GM12864 (cell line): ENCODE data around the gene S1PR1.
"Not testable (repeated sequence)": the region's sequence is repeated elsewhere in the genome, so short reads cannot be mapped to it uniquely, and the experiment has no call there.

Experiments used
- DNase-seq: peaks from one replicate; pipeline ENCODE4 v3.0.0-alpha.2; 2011; ENCODE audit warnings: low read depth
- H3K4me3 ChIP-seq: 2 replicates; pipeline ENCODE4 v1.5.1; 2011; ENCODE audit warnings: mild to moderate bottlenecking, low read depth, low read length, control low read depth
- TF ChIP-seq, protein P1 (sequence below): IDR thresholded peaks from 2 replicates; pipeline ENCODE4 v1.5.1; 2011; ENCODE audit warnings: low read depth, mild to moderate bottlenecking, moderate library complexity, low read length, control low read depth, inconsistent platforms; ENCODE audit errors: missing control alignments

Gene S1PR1

GRCh38 chr1:101219924-101220870, 16.6 kb upstream of the S1PR1 start:
- DNase-seq = no peak
- H3K4me3 ChIP-seq = no peak overlapping the region
- TF ChIP-seq, protein P1, sequence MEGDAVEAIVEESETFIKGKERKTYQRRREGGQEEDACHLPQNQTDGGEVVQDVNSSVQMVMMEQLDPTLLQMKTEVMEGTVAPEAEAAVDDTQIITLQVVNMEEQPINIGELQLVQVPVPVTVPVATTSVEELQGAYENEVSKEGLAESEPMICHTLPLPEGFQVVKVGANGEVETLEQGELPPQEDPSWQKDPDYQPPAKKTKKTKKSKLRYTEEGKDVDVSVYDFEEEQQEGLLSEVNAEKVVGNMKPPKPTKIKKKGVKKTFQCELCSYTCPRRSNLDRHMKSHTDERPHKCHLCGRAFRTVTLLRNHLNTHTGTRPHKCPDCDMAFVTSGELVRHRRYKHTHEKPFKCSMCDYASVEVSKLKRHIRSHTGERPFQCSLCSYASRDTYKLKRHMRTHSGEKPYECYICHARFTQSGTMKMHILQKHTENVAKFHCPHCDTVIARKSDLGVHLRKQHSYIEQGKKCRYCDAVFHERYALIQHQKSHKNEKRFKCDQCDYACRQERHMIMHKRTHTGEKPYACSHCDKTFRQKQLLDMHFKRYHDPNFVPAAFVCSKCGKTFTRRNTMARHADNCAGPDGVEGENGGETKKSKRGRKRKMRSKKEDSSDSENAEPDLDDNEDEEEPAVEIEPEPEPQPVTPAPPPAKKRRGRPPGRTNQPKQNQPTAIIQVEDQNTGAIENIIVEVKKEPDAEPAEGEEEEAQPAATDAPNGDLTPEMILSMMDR = no peak

DNA sequence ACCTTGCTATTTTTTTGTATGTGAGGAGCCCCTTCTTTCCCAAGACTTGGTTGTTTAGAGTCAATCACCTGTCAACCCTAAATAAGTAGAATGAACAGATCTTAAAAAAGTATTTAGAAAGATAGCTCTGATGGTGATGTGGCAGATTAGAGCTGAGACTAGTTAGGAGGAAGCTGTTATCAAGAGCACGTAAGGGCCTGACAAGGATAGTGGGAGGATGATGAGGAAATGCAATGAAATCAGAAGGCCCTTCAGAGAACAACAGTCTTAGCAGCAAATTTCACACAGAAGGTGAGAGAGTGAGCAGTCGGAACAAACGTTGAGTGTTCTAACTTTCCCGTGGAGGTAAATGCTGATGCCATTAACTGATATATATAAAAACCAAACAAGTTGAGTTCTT, 15.9 kb upstream of the S1PR1 start:
- TF ChIP-seq, protein P1 = no peak
- DNase-seq = no peak
- no peak overlapping the region for H3K4me3 ChIP-seq

- DNase-seq = no peak
- TF ChIP-seq, protein P1 = no peak
- H3K4me3 ChIP-seq = no peak overlapping the region; the same call in 1 of the 2 replicates
Observed at GRCh38 chr1:101221945-101222429, 14.8 kb upstream of the S1PR1 start.

DNA sequence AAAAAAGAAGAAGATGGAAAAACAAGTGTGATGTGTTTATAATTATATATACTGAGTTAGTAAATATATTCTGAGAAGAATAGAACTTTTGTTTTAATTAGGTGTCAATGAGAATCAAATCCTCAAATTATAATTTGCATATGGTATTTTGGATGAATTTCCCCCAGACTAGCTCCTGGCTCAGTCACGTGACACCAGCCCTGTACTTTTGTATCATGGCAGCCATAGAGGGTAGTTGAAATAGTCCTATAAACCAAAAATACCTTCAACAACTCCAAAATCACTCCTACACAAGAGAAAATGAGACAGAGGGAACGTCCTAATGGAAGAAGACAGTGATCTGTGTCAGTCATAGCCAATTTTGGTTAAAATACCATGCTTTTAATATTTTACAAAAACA, 9.0 kb upstream of the S1PR1 start:
- no peak overlapping the region for H3K4me3 ChIP-seq
- no peak for DNase-seq
- TF ChIP-seq, protein P1 = no peak

DNA sequence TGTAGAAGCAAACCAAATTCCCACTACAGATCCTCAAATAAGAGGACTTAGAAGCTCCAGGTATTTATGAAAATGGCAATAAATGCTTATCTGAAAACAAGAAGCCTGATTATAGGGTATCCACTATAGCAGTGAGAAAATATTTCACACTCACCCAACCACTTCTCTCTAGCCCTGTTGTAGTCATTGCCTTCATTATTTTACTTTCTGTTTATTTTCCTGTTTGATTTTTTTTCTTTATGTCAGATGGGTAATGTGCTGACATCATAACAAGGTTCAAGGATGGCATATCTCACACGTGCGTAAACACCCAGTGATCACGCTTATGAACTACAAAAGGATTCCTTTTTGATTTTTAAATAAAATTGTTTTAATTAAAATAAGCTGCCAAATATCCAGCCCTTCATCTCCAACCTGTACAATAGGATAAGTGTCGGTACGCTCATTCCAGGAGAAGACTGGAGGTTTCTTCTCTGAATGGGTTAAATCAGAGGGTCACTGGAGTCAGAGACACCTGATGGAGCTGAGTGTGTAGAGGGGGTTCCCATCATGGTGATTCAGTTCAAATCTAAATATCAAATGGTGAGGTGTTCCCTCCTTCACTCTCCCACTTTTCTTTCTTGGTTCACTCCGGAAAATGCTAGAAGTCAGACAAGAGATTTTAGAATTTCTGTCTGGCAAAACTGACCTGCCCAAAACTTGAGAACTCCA, 8.2 kb upstream of the S1PR1 start:
- H3K4me3 ChIP-seq = no peak overlapping the region
- no peak for DNase-seq
- TF ChIP-seq, protein P1 = no peak

- not testable (repeated sequence) for H3K4me3 ChIP-seq, DNase-seq
Observed at GRCh38 chr1:101232182-101232581, 4.6 kb upstream of the S1PR1 start.

- H3K4me3 ChIP-seq = no peak overlapping the region
- no peak for DNase-seq
- TF ChIP-seq, protein P1 = no peak
Observed at GRCh38 chr1:101233495-101233894, 3.3 kb upstream of the S1PR1 start.
